Measurements from ENCODE around the gene AGBL1. TPM values are rescaled to one million over a fixed set of nuclear protein-coding genes. Genes with fewer than 3 reads are reported as not detected.

AGBL1 gene
- total and polyA plus RNA-seq, 2 experiments from 2014 or later: 0.03 TPM; not detected in 1

DNA sequence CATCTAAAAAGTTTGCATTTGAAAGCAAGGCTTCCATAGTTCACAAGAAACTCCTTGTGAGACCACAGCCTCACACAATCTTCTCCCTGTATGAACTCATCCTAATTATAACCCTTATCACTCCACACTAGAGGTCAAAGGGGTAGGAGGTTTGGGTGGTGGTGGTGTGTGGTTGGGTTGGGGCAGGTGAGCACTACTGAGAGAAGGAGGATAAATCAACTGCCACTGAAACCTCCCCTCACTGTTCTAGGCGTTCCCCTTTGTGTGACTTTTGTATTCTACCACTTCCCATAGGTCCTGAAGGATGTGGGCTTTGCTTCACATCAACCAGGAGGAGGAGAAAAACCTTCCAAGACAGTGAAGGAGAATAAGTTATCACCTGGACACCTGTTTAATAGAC lies 6.4 kb upstream of the AGBL1 start:
- Histone ChIP-seq H3K36me3 (ENCODE audit: insufficient read depth) (no peaks in the 10 kb centered on the region), H3K4me1 (ENCODE audit: insufficient read depth) (no peaks in the 10 kb centered on the region), H3F3A (replicated peaks; ENCODE audit: low read depth) (no peaks in the 10 kb centered on the region), H3K27me3 (ENCODE audit: insufficient read depth) (no peaks in the 10 kb centered on the region), H2AFZ (no peak overlapping the region), H3K27ac (ENCODE audit: low read depth) (no peak overlapping the region), H3K4me2 (no peak overlapping the region), H3K4me3 (no peak overlapping the region), H3K9me2 (ENCODE audit: insufficient read depth) (peaks cover 7% of the 10 kb centered on the region; the same call in 1 of the 2 replicates), H4K20me1 (replicated peaks; ENCODE audit: insufficient read depth) (no peaks in the 10 kb centered on the region), H3K79me2 (replicated peaks; ENCODE audit: insufficient read depth) (no peaks in the 10 kb centered on the region)
- ATAC-seq: no peak
- no peak overlapping the region for H3K27ac Mint-ChIP-seq
- peaks cover 5% of the 10 kb centered on the region for H3K27me3 Mint-ChIP-seq (ENCODE audit: insufficient read depth, low read depth, poor library complexity)
- no peak for DNase-seq (ENCODE audit: low spot score)
- TF ChIP-seq CREB1 (CRISPR knock-in tag; IDR thresholded peaks at IDR 0.05; ENCODE audit: low read depth) (no peak), EZH2phosphoT487 (IDR thresholded peaks at IDR 0.05; ENCODE audit: unreplicated experiment) (no peak), CTCF (conservative IDR thresholded peaks at IDR 0.05; ENCODE audit: low read depth in 2 of 2) (no peak), ZNF114 (CRISPR knock-in tag; IDR thresholded peaks at IDR 0.05) (no peak), REST (IDR thresholded peaks at IDR 0.05; ENCODE audit: unreplicated experiment) (no peak), POLR2AphosphoS5 (IDR thresholded peaks at IDR 0.05; ENCODE audit: low read depth) (no peak)
- no peaks in the 10 kb centered on the region for H3K9me3 Mint-ChIP-seq
- H3K36me3 Mint-ChIP-seq (ENCODE audit: low read depth): no peaks in the 10 kb centered on the region
- peaks cover 14% of the 10 kb centered on the region; the same call in 2 of the 3 replicates for H3K4me1 Mint-ChIP-seq
- H3K4me3 Mint-ChIP-seq: no peak overlapping the region

DNA sequence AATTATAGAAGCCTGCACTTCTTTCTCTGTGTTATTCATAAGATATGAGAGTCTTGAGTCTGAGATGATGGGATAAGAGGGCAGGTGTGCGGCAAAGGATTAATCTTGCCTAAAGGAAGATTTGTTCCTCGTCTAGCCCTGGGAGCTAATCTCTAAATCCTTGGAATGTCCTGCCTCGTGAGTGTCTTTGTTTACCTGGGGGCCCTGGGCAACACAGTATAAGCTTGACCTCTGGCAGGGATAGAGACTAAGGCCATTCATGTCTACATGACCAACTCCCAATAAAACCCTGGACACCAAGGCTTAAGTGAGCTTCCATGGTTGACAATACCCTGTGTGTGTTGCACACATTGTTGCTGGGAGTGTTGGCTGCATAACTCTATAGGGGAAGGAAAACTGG lies 3.2 kb upstream of the AGBL1 start:
- Mint-ChIP-seq H3K4me1 (peaks cover 21% of the 10 kb centered on the region), H3K36me3 (ENCODE audit: low read depth) (no peaks in the 10 kb centered on the region), H3K4me3 (no peak overlapping the region), H3K27me3 (ENCODE audit: insufficient read depth, low read depth, poor library complexity) (peaks cover 15% of the 10 kb centered on the region), H3K27ac (no peak overlapping the region), H3K9me3 (no peaks in the 10 kb centered on the region)
- H3F3A ChIP-seq (replicated peaks; ENCODE audit: low read depth): no peaks in the 10 kb centered on the region
- TF ChIP-seq, protein P1, sequence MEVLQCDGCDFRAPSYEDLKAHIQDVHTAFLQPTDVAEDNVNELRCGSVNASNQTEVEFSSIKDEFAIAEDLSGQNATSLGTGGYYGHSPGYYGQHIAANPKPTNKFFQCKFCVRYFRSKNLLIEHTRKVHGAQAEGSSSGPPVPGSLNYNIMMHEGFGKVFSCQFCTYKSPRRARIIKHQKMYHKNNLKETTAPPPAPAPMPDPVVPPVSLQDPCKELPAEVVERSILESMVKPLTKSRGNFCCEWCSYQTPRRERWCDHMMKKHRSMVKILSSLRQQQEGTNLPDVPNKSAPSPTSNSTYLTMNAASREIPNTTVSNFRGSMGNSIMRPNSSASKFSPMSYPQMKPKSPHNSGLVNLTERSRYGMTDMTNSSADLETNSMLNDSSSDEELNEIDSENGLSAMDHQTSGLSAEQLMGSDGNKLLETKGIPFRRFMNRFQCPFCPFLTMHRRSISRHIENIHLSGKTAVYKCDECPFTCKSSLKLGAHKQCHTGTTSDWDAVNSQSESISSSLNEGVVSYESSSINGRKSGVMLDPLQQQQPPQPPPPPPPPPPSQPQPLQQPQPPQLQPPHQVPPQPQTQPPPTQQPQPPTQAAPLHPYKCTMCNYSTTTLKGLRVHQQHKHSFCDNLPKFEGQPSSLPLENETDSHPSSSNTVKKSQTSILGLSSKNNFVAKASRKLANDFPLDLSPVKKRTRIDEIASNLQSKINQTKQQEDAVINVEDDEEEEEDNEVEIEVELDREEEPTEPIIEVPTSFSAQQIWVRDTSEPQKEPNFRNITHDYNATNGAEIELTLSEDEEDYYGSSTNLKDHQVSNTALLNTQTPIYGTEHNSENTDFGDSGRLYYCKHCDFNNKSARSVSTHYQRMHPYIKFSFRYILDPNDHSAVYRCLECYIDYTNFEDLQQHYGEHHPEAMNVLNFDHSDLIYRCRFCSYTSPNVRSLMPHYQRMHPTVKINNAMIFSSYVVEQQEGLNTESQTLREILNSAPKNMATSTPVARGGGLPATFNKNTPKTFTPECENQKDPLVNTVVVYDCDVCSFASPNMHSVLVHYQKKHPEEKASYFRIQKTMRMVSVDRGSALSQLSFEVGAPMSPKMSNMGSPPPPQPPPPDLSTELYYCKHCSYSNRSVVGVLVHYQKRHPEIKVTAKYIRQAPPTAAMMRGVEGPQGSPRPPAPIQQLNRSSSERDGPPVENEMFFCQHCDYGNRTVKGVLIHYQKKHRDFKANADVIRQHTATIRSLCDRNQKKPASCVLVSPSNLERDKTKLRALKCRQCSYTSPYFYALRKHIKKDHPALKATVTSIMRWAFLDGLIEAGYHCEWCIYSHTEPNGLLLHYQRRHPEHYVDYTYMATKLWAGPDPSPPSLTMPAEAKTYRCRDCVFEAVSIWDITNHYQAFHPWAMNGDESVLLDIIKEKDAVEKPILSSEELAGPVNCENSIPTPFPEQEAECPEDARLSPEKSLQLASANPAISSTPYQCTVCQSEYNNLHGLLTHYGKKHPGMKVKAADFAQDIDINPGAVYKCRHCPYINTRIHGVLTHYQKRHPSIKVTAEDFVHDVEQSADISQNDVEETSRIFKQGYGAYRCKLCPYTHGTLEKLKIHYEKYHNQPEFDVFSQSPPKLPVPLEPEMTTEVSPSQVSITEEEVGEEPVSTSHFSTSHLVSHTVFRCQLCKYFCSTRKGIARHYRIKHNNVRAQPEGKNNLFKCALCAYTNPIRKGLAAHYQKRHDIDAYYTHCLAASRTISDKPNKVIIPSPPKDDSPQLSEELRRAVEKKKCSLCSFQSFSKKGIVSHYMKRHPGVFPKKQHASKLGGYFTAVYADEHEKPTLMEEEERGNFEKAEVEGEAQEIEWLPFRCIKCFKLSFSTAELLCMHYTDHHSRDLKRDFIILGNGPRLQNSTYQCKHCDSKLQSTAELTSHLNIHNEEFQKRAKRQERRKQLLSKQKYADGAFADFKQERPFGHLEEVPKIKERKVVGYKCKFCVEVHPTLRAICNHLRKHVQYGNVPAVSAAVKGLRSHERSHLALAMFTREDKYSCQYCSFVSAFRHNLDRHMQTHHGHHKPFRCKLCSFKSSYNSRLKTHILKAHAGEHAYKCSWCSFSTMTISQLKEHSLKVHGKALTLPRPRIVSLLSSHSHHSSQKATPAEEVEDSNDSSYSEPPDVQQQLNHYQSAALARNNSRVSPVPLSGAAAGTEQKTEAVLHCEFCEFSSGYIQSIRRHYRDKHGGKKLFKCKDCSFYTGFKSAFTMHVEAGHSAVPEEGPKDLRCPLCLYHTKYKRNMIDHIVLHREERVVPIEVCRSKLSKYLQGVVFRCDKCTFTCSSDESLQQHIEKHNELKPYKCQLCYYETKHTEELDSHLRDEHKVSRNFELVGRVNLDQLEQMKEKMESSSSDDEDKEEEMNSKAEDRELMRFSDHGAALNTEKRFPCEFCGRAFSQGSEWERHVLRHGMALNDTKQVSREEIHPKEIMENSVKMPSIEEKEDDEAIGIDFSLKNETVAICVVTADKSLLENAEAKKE (CRISPR knock-in tag; IDR thresholded peaks at IDR 0.05): no peak
- H3K4me2 ChIP-seq: no peak overlapping the region
- H3K36me3 ChIP-seq (ENCODE audit: insufficient read depth): no peaks in the 10 kb centered on the region
- H3K4me1 ChIP-seq (ENCODE audit: insufficient read depth): no peaks in the 10 kb centered on the region
- no peak for ATAC-seq
- no peak for DNase-seq (ENCODE audit: low spot score)
- no peak overlapping the region for H3K27ac ChIP-seq (ENCODE audit: low read depth)
- peak overlapping the region; percentile 59; the same call in 1 of the 2 replicates for H2AFZ ChIP-seq
- H3K9me2 ChIP-seq (ENCODE audit: insufficient read depth): peaks cover 7% of the 10 kb centered on the region; the same call in 1 of the 2 replicates
- H3K4me3 ChIP-seq: no peak overlapping the region
- H4K20me1 ChIP-seq (replicated peaks; ENCODE audit: insufficient read depth): no peaks in the 10 kb centered on the region
- no peaks in the 10 kb centered on the region for H3K27me3 ChIP-seq (ENCODE audit: insufficient read depth)
- no peaks in the 10 kb centered on the region for H3K79me2 ChIP-seq (replicated peaks; ENCODE audit: insufficient read depth)

Data from GM23338 (cell line).